ENCODE results near the gene ANKMY2. TPM values are rescaled to one million over a fixed set of nuclear protein-coding genes. Genes with fewer than 3 reads are reported as not detected.

The ANKMY2 gene
- total RNA-seq, 3 donors from 2014 or later, result 5.7 to 7.1 (median 5.7) TPM

- no peak for DNase-seq
- Mint-ChIP-seq H3K9me3 (no peaks in the 10 kb centered on the region), H3K36me3 (ENCODE audit: insufficient read depth) (no peaks in the 10 kb centered on the region), H3K4me1 (ENCODE audit: low read depth) (no peaks in the 10 kb centered on the region), H3K4me3 (no peak overlapping the region), H3K27me3 (ENCODE audit: low read depth) (peaks cover 5% of the 10 kb centered on the region)
- no peak for ATAC-seq
Observed at GRCh38 chr7:16589881-16590280, 55.7 kb downstream of the ANKMY2 start.

GRCh38 chr7:16587790-16588189 lies 57.8 kb downstream of the ANKMY2 start:
- H3K9me3 Mint-ChIP-seq, result no peaks in the 10 kb centered on the region
- H3K36me3 Mint-ChIP-seq (ENCODE audit: insufficient read depth), result no peaks in the 10 kb centered on the region
- peaks cover 5% of the 10 kb centered on the region for H3K27me3 Mint-ChIP-seq (ENCODE audit: low read depth)
- H3K4me1 Mint-ChIP-seq (ENCODE audit: low read depth), result no peaks in the 10 kb centered on the region
- ATAC-seq (no peak), DNase-seq (no peak)
- no peak overlapping the region for H3K4me3 Mint-ChIP-seq

- Mint-ChIP-seq H3K27me3 (ENCODE audit: low read depth) (peaks cover 5% of the 10 kb centered on the region), H3K36me3 (ENCODE audit: insufficient read depth) (no peaks in the 10 kb centered on the region), H3K4me1 (ENCODE audit: low read depth) (no peaks in the 10 kb centered on the region), H3K4me3 (no peak overlapping the region), H3K9me3 (no peaks in the 10 kb centered on the region)
- DNase-seq (no peak), ATAC-seq (no peak)
Observed at GRCh38 chr7:16587129-16587528, 58.4 kb downstream of the ANKMY2 start.

GRCh38 chr7:16586081-16586874 lies 59.3 kb downstream of the ANKMY2 start:
- no peak for ATAC-seq
- H3K4me3 Mint-ChIP-seq, result no peak overlapping the region

GRCh38 chr7:16585540-16585939 lies 60.0 kb downstream of the ANKMY2 start:
- H3K4me3 Mint-ChIP-seq, result no peak overlapping the region
- H3K4me1 Mint-ChIP-seq (ENCODE audit: low read depth), result no peaks in the 10 kb centered on the region
- ATAC-seq (no peak), DNase-seq (no peak)
- H3K9me3 Mint-ChIP-seq, result no peaks in the 10 kb centered on the region
- H3K36me3 Mint-ChIP-seq (ENCODE audit: insufficient read depth), result no peaks in the 10 kb centered on the region
- peaks cover 5% of the 10 kb centered on the region for H3K27me3 Mint-ChIP-seq (ENCODE audit: low read depth)

More at GRCh38 chr7:16586081-16586874, 59.3 kb downstream of the ANKMY2 start:
- Mint-ChIP-seq H3K27me3 (ENCODE audit: low read depth) (peaks cover 5% of the 10 kb centered on the region), H3K4me1 (ENCODE audit: low read depth) (no peaks in the 10 kb centered on the region), H3K9me3 (no peaks in the 10 kb centered on the region), H3K36me3 (ENCODE audit: insufficient read depth) (no peaks in the 10 kb centered on the region)
- DNase-seq, result no peak

GRCh38 chr7:16583834-16584233 lies 61.7 kb downstream of the ANKMY2 start:
- H3K27me3 Mint-ChIP-seq (ENCODE audit: low read depth), result peaks cover 5% of the 10 kb centered on the region
- DNase-seq (no peak), ATAC-seq (no peak)
- H3K9me3 Mint-ChIP-seq, result no peaks in the 10 kb centered on the region
- no peaks in the 10 kb centered on the region for H3K4me1 Mint-ChIP-seq (ENCODE audit: low read depth)
- no peaks in the 10 kb centered on the region for H3K36me3 Mint-ChIP-seq (ENCODE audit: insufficient read depth)
- no peak overlapping the region for H3K4me3 Mint-ChIP-seq

- Mint-ChIP-seq H3K4me1 (ENCODE audit: low read depth) (no peaks in the 10 kb centered on the region), H3K27me3 (ENCODE audit: low read depth) (peaks cover 5% of the 10 kb centered on the region), H3K4me3 (no peak overlapping the region), H3K9me3 (no peaks in the 10 kb centered on the region), H3K36me3 (ENCODE audit: insufficient read depth) (no peaks in the 10 kb centered on the region)
- ATAC-seq (no peak), DNase-seq (no peak)
Observed at GRCh38 chr7:16581286-16581685, 64.3 kb downstream of the ANKMY2 start.

GRCh38 chr7:16579216-16579615 lies 66.3 kb downstream of the ANKMY2 start:
- Mint-ChIP-seq H3K27me3 (ENCODE audit: low read depth) (no peaks in the 10 kb centered on the region), H3K9me3 (no peaks in the 10 kb centered on the region), H3K36me3 (ENCODE audit: insufficient read depth) (no peaks in the 10 kb centered on the region), H3K4me3 (no peak overlapping the region), H3K4me1 (ENCODE audit: low read depth) (no peaks in the 10 kb centered on the region)
- no peak for ATAC-seq
- DNase-seq, result no peak

- Mint-ChIP-seq H3K27me3 (ENCODE audit: low read depth) (peaks cover 6% of the 10 kb centered on the region), H3K4me1 (ENCODE audit: low read depth) (no peaks in the 10 kb centered on the region), H3K36me3 (ENCODE audit: insufficient read depth) (no peaks in the 10 kb centered on the region), H3K4me3 (no peak overlapping the region), H3K9me3 (no peaks in the 10 kb centered on the region)
- ATAC-seq (no peak), DNase-seq (no peak)
Observed at GRCh38 chr7:16571941-16572340, 73.6 kb downstream of the ANKMY2 start.

- H3K4me1 Mint-ChIP-seq (ENCODE audit: low read depth), result peaks cover 19% of the 10 kb centered on the region
- DNase-seq (no peak), ATAC-seq (peak; percentile 48 to 57)
- H3K36me3 Mint-ChIP-seq (ENCODE audit: insufficient read depth), result no peaks in the 10 kb centered on the region
- H3K4me3 Mint-ChIP-seq, result no peak overlapping the region
- no peaks in the 10 kb centered on the region for H3K9me3 Mint-ChIP-seq
- peaks cover 3% of the 10 kb centered on the region for H3K27me3 Mint-ChIP-seq (ENCODE audit: low read depth)
Observed at GRCh38 chr7:16564909-16565426, 80.6 kb downstream of the ANKMY2 start.

- no peak for DNase-seq
- Mint-ChIP-seq H3K9me3 (no peaks in the 10 kb centered on the region), H3K4me1 (ENCODE audit: low read depth) (peaks cover 19% of the 10 kb centered on the region), H3K4me3 (no peak overlapping the region), H3K27me3 (ENCODE audit: low read depth) (peaks cover 3% of the 10 kb centered on the region), H3K36me3 (ENCODE audit: insufficient read depth) (no peaks in the 10 kb centered on the region)
- peak in 1 of 2 donors; percentile 51 for ATAC-seq
Observed at GRCh38 chr7:16564023-16564380, 81.6 kb downstream of the ANKMY2 start.

- DNase-seq (no peak), ATAC-seq (peak; percentile 66 to 76)
Observed at GRCh38 chr7:16563281-16564022, 82.1 kb downstream of the ANKMY2 start.

GRCh38 chr7:16562456-16563220 lies 82.9 kb downstream of the ANKMY2 start:
- Mint-ChIP-seq H3K27me3 (ENCODE audit: low read depth) (no peaks in the 10 kb centered on the region), H3K4me1 (ENCODE audit: low read depth) (peaks cover 19% of the 10 kb centered on the region), H3K36me3 (ENCODE audit: insufficient read depth) (no peaks in the 10 kb centered on the region), H3K4me3 (peak overlapping the region; percentile 24), H3K9me3 (no peaks in the 10 kb centered on the region)
- DNase-seq, result no peak
- ATAC-seq, result no peak

More at GRCh38 chr7:16563281-16564022, 82.1 kb downstream of the ANKMY2 start:
- H3K27me3 Mint-ChIP-seq (ENCODE audit: low read depth), result peaks cover under 1% of the 10 kb centered on the region
- no peaks in the 10 kb centered on the region for H3K9me3 Mint-ChIP-seq
- peak overlapping the region; percentile 24 for H3K4me3 Mint-ChIP-seq
- no peaks in the 10 kb centered on the region for H3K36me3 Mint-ChIP-seq (ENCODE audit: insufficient read depth)
- H3K4me1 Mint-ChIP-seq (ENCODE audit: low read depth), result peaks cover 19% of the 10 kb centered on the region

GRCh38 chr7:16561943-16562342 lies 83.6 kb downstream of the ANKMY2 start:
- no peak for DNase-seq
- H3K4me1 Mint-ChIP-seq (ENCODE audit: low read depth), result peaks cover 19% of the 10 kb centered on the region
- H3K9me3 Mint-ChIP-seq, result no peaks in the 10 kb centered on the region
- no peaks in the 10 kb centered on the region for H3K27me3 Mint-ChIP-seq (ENCODE audit: low read depth)
- H3K36me3 Mint-ChIP-seq (ENCODE audit: insufficient read depth), result no peaks in the 10 kb centered on the region
- no peak for ATAC-seq
- H3K4me3 Mint-ChIP-seq, result no peak overlapping the region

Measured in activated T-cell treated with anti-CD3 and anti-CD28 coated beads, Interleukin-2, amount 50 U/mL, for 4 hours (primary cell).